ENCODE data around the gene MRTFB. TPM values are rescaled to one million over a fixed set of nuclear protein-coding genes. Genes with fewer than 3 reads are reported as not detected.

Gene MRTFB
- total RNA-seq, 1 donor from 2014 or later, result 83.1 TPM

DNA sequence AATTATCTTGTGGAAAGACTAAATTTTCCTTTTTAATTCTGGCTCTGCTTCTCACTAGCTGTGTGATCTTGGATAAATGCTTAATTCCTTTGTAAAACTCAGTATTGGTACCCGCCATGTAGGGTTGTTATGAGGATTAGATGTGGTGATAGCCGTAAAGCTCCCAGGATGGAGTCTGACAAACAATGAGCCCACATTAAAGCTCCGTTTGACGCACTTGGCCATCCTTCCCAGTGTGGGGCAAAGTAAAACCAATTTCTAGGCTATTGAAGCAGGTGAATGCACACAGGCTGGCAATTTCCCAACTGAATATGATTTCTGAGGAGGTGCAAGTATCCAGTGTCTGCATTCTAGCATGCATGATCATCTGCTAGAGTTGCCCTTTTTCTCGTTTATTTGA is 123.6 kb downstream of the MRTFB start:
- no peak for DNase-seq (ENCODE audit: low spot score, unreplicated experiment)
- peaks cover 47% of the 10 kb centered on the region for H3K4me1 Mint-ChIP-seq (ENCODE audit: low read depth)
- H3K4me3 Mint-ChIP-seq (ENCODE audit: low read depth), result no peak overlapping the region
- peaks cover 9% of the 10 kb centered on the region for H3K36me3 Mint-ChIP-seq (ENCODE audit: insufficient read depth)
- TF ChIP-seq, protein P1, sequence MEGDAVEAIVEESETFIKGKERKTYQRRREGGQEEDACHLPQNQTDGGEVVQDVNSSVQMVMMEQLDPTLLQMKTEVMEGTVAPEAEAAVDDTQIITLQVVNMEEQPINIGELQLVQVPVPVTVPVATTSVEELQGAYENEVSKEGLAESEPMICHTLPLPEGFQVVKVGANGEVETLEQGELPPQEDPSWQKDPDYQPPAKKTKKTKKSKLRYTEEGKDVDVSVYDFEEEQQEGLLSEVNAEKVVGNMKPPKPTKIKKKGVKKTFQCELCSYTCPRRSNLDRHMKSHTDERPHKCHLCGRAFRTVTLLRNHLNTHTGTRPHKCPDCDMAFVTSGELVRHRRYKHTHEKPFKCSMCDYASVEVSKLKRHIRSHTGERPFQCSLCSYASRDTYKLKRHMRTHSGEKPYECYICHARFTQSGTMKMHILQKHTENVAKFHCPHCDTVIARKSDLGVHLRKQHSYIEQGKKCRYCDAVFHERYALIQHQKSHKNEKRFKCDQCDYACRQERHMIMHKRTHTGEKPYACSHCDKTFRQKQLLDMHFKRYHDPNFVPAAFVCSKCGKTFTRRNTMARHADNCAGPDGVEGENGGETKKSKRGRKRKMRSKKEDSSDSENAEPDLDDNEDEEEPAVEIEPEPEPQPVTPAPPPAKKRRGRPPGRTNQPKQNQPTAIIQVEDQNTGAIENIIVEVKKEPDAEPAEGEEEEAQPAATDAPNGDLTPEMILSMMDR (IDR thresholded peaks at IDR 0.05; ENCODE audit: unreplicated experiment), result no peak
- no peaks in the 10 kb centered on the region for H3K27me3 Mint-ChIP-seq
- no peak overlapping the region for H3K27ac Mint-ChIP-seq
- no peaks in the 10 kb centered on the region for H3K9me3 Mint-ChIP-seq (ENCODE audit: low read depth)

DNA sequence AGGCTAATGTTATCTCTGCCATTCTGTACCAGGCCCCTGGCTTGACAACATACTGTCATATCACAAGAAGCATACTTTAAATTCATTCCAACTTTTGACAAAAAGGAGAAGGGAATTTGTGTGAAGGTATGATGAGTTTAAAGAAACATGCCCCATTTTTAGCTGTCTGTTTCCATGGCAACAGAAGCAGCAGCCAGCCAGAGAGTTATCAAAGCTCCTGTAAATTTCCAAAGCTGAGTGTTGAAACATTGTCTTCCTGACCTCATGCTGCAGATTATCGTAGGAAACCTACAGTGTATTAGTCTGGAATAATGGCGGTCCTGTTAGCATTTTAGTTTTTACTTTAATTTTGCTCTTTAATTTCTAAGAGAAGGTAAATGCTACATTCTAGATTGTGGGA is 124.9 kb downstream of the MRTFB start:
- Mint-ChIP-seq H3K9me3 (ENCODE audit: low read depth) (no peaks in the 10 kb centered on the region), H3K36me3 (ENCODE audit: insufficient read depth) (peaks cover 10% of the 10 kb centered on the region), H3K4me1 (ENCODE audit: low read depth) (peaks cover 38% of the 10 kb centered on the region), H3K4me3 (ENCODE audit: low read depth) (no peak overlapping the region), H3K27ac (peak overlapping the region; percentile 3), H3K27me3 (no peaks in the 10 kb centered on the region)
- TF ChIP-seq, protein P1 (IDR thresholded peaks at IDR 0.05; ENCODE audit: unreplicated experiment), result no peak
- no peak for DNase-seq (ENCODE audit: low spot score, unreplicated experiment)

DNA sequence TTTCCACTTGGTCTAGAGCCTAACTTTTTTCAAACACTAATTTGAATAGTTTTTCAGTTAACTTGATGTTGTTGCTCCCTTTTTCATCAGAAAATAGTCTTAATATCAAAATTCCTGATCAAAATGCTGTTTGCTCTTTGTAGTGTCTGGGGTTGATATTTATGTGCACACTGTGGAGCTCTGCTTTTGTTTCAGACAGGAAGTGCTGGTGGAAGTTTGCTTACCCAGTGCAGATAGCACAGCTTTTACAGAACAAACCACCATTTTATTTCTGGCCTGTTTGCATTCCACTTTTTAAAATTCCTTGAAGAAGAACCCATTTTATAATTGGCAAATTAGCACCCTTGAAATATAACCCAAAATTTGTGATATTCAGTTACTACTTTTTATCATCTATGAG is 125.4 kb downstream of the MRTFB start:
- Mint-ChIP-seq H3K27ac (no peak overlapping the region), H3K4me3 (ENCODE audit: low read depth) (no peak overlapping the region), H3K36me3 (ENCODE audit: insufficient read depth) (peaks cover 10% of the 10 kb centered on the region), H3K27me3 (no peaks in the 10 kb centered on the region), H3K9me3 (ENCODE audit: low read depth) (no peaks in the 10 kb centered on the region), H3K4me1 (ENCODE audit: low read depth) (peaks cover 34% of the 10 kb centered on the region)
- TF ChIP-seq, protein P1 (IDR thresholded peaks at IDR 0.05; ENCODE audit: unreplicated experiment), result no peak
- no peak for DNase-seq (ENCODE audit: low spot score, unreplicated experiment)

DNA sequence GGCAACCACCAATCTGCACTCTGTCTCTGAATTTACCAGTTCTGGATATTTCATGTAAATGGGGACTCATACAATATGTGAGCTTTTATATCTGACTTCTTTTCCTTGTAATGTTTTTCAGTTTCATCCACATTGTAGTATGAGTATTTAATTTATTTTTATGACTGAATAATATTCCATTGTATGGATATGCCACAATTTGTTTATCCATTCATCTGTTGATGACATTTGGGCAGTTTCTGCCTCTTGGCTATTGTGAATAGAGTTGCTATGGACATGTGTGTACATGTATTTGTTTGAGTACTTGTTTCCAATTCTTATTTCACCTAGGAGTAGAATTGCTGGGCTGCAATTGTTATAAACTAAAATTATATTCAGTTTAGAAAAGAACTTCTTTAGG is 126.9 kb downstream of the MRTFB start:
- peaks cover 38% of the 10 kb centered on the region for H3K4me1 Mint-ChIP-seq (ENCODE audit: low read depth)
- TF ChIP-seq, protein P1 (IDR thresholded peaks at IDR 0.05; ENCODE audit: unreplicated experiment), result no peak
- H3K36me3 Mint-ChIP-seq (ENCODE audit: insufficient read depth), result peaks cover 10% of the 10 kb centered on the region
- no peak overlapping the region for H3K4me3 Mint-ChIP-seq (ENCODE audit: low read depth)
- H3K27ac Mint-ChIP-seq, result no peak overlapping the region
- H3K27me3 Mint-ChIP-seq, result no peaks in the 10 kb centered on the region
- H3K9me3 Mint-ChIP-seq (ENCODE audit: low read depth), result no peaks in the 10 kb centered on the region
- DNase-seq (ENCODE audit: low spot score, unreplicated experiment), result no peak

DNA sequence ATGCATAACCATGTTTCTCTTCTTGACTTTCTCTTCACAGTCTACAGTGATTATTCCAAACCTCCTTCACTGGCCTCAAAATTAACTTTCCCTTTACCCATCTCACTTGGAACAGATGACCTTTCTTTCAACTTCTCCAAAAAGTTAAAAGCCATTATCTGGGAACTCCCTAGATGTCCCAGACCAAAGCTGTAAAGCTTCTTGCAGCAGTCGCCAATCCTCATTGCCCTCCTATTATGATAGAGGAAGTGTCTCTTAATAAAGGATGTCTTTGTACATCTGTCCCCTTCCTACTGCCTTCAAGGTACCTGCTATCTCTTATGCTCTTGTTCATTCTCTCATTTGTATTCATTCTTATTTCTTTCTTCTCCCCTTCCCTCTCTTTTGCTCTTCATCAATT is 127.5 kb downstream of the MRTFB start:
- H3K27me3 Mint-ChIP-seq, result no peaks in the 10 kb centered on the region
- H3K4me3 Mint-ChIP-seq (ENCODE audit: low read depth), result no peak overlapping the region
- no peaks in the 10 kb centered on the region for H3K9me3 Mint-ChIP-seq (ENCODE audit: low read depth)
- peaks cover 10% of the 10 kb centered on the region for H3K36me3 Mint-ChIP-seq (ENCODE audit: insufficient read depth)
- TF ChIP-seq, protein P1 (IDR thresholded peaks at IDR 0.05; ENCODE audit: unreplicated experiment), result no peak
- DNase-seq (ENCODE audit: low spot score, unreplicated experiment), result no peak
- peaks cover 37% of the 10 kb centered on the region for H3K4me1 Mint-ChIP-seq (ENCODE audit: low read depth)
- H3K27ac Mint-ChIP-seq, result no peak overlapping the region
